H1 (cell line): ENCODE measurements around the gene CUEDC1. TPM values are rescaled to one million over a fixed set of nuclear protein-coding genes. Genes with fewer than 3 reads are reported as not detected.

Experiments
- ATF3 ChIP-seq: IDR thresholded peaks from 2 replicates; pipeline ENCODE4 v1.6.1; 2011; ENCODE audit warnings: low read depth, mild to moderate bottlenecking, low read length; ENCODE audit not compliant: insufficient read depth
- EGR1 ChIP-seq: IDR thresholded peaks from 2 replicates; pipeline ENCODE4 v1.6.1; 2011; ENCODE audit warnings: low read depth, low read length, borderline replicate concordance
- EP300 ChIP-seq, 2 experiments: IDR thresholded peaks; 1 replicate in 1 of 2; 2 replicates in 1 of 2; pipeline ENCODE4 v1.6.1; 2011 to 2012; ENCODE audit warnings: low read depth in 2 of 2, low read length in 2 of 2, mild to moderate bottlenecking in 2 of 2, borderline replicate concordance in 1 of 2, inconsistent platforms in 1 of 2, moderate library complexity in 1 of 2
- RAD21 ChIP-seq, 2 experiments: IDR thresholded peaks in 1 of 2; conservative IDR thresholded peaks in 1 of 2; 2 replicates each; pipeline ENCODE4 v1.6.1; 2011; ENCODE audit warnings: low read depth in 2 of 2, low read length in 2 of 2, improper control_type of control experiment in 1 of 2, inconsistent platforms in 1 of 2, mild to moderate bottlenecking in 1 of 2, moderate library complexity in 1 of 2
- RXRA ChIP-seq: IDR thresholded peaks from 2 replicates; pipeline ENCODE4 v1.6.1; 2011; ENCODE audit warnings: low read depth, mild to moderate bottlenecking, low read length, moderate library complexity; ENCODE audit not compliant: insufficient read depth
- TAF7 ChIP-seq: optimal IDR thresholded peaks from 2 replicates; pipeline ENCODE3; 2011; ENCODE audit warnings: low read depth, mild to moderate bottlenecking, inconsistent platforms, low read length, moderate library complexity, borderline replicate concordance
- polyA plus RNA-seq, 7 experiments: library from polyadenylated mRNA; depleted of rRNA in 3 of 7; stranded (reverse) in 5 of 7; unstranded in 2 of 7; fragments of >200 nt in 5 of 7; fragments of 200-250 nt in 2 of 7; gene quantifications; 1 replicate in 5 of 7; 2 replicates in 1 of 7; 4 replicates in 1 of 7; pipeline versions ENCODE4 v1.2.1 to v1.2.3, GENCODE V29; 2011 to 2013; ENCODE audit warnings: missing spikeins in 2 of 7, mixed read lengths in 2 of 7
- total RNA-seq: library from RNA; stranded (reverse); fragmentation: NEBNext Ultra II Directional; extraction: Animal tissue kit (Norgen Biotek cat#: 25700); gene quantifications from 2 replicates; pipeline ENCODE4 v1.2.1, GENCODE V29; 2021

The CUEDC1 gene
- total and polyA plus RNA-seq, 2 of the 8 experiments (the other 6 are each of a cell fraction or from before 2014, with no cell fraction given): 4.0 to 10.7 TPM

- TF ChIP-seq RAD21 (IDR thresholded peaks at IDR 0.05 in 1 of 2, conservative IDR thresholded peaks at IDR 0.05 in 1 of 2; ENCODE audit: low read depth in 2 of 2, low read length in 2 of 2): no peak
- TF ChIP-seq TAF7: no peak
- no peak for TF ChIP-seq EP300 (IDR thresholded peaks at IDR 0.05; ENCODE audit: borderline replicate concordance in 1 of 2, low read depth in 2 of 2, low read length in 2 of 2)
- no peak for TF ChIP-seq ATF3
- TF ChIP-seq RXRA: no peak
- no peak for TF ChIP-seq EGR1
Observed at GRCh38 chr17:57835333-57835900, 119.8 kb downstream of the CUEDC1 start (continued).
